K562 (cell line): ENCODE data around the gene CPEB1. TPM values are rescaled to one million over a fixed set of nuclear protein-coding genes. Genes with fewer than 3 reads are reported as not detected.

ENCODE experiments used
- ATF1 ChIP-seq, 2 experiments: fragments of 450-650 bp in 1 of 2; IDR thresholded peaks; 2 replicates each; pipeline ENCODE4 v1.6.1; 2016; ENCODE audit warnings: missing compliant biosample characterization in 1 of 2, missing genetic modification characterization in 1 of 2
- ATF7 ChIP-seq: fragments of 450-650 bp; IDR thresholded peaks from 2 replicates; pipeline ENCODE4 v1.7.1; 2014; ENCODE audit warnings: mild to moderate bottlenecking, moderate library complexity
- BHLHE40 ChIP-seq: IDR thresholded peaks from 2 replicates; pipeline ENCODE4 v1.6.1; 2011; ENCODE audit warnings: low read length, improper control_type of control experiment
- CREM ChIP-seq: IDR thresholded peaks from 2 replicates; pipeline ENCODE4 v1.6.1; 2014; ENCODE audit warnings: antibody characterized with exemption, low read depth
- GTF2A2 ChIP-seq: IDR thresholded peaks from 2 replicates; pipeline ENCODE4 v1.6.1; 2016; ENCODE audit warnings: mild to moderate bottlenecking, missing genetic modification characterization, missing compliant biosample characterization
- L3MBTL2 ChIP-seq: fragments of 450-650 bp; IDR thresholded peaks from 2 replicates; pipeline ENCODE4 v1.6.1; 2016; ENCODE audit warnings: mild to moderate bottlenecking, moderate library complexity
- RCOR1 ChIP-seq, 2 experiments: IDR thresholded peaks; 2 replicates each; pipeline ENCODE4 v1.6.1; 2012; ENCODE audit warnings: low read depth in 2 of 2, low read length in 2 of 2, borderline replicate concordance in 1 of 2, improper control_type of control experiment in 1 of 2
- SMARCE1 ChIP-seq: fragments of 450-650 bp; IDR thresholded peaks from 2 replicates; pipeline ENCODE4 v1.7.1; 2016; ENCODE audit warnings: mild to moderate bottlenecking
- SMC3 ChIP-seq: conservative IDR thresholded peaks from 2 replicates; pipeline ENCODE4 v1.6.1; 2011; ENCODE audit warnings: low read depth, low read length, improper control_type of control experiment; ENCODE audit not compliant: insufficient read depth
- ZKSCAN8 ChIP-seq: fragments of 200-800 bp; sonication (Bioruptor generic); IDR thresholded peaks from 2 replicates; pipeline ENCODE4 v1.6.1; 2016; ENCODE audit warnings: missing genetic modification characterization, missing compliant biosample characterization
- polyA plus RNA-seq, 8 experiments: library from polyadenylated mRNA; depleted of rRNA in 4 of 8; stranded (reverse) in 5 of 8; unstranded in 3 of 8; fragments of >200 nt; fragmentation: Nextera tagmentation in 2 of 8; fragmentation: Illumina TruSeq in 1 of 8; extraction: Ambion mirVana in 2 of 8; extraction: Trizol in 1 of 8; gene quantifications; 2 replicates each; pipeline versions ENCODE4 v1.2.1 to v1.2.3, GENCODE V29; 2011 to 2014; ENCODE audit warnings: inconsistent platforms in 1 of 8, missing spikeins in 1 of 8
- total RNA-seq, 7 experiments: library from RNA; depleted of rRNA in 6 of 7; stranded (reverse); fragments of >200 nt in 6 of 7; fragmentation: Illumina TruSeq in 2 of 7; extraction: Trizol in 2 of 7; gene quantifications; 2 replicates each; pipeline versions ENCODE4 v1.2.1 to v1.2.3, GENCODE V29; 2011 to 2021; ENCODE audit warnings: low replicate concordance in 1 of 7
- TF ChIP-seq, protein P1 (sequence below): fragments of 200-800 bp; sonication (Bioruptor generic); IDR thresholded peaks from 2 replicates; pipeline ENCODE4 v1.6.1; 2016; ENCODE audit warnings: missing genetic modification characterization, missing compliant biosample characterization
- TF ChIP-seq, protein P2 (sequence below): sonication (generic); formaldehyde crosslinking; IDR thresholded peaks from 2 replicates; pipeline ENCODE4 v1.5.0; 2020; ENCODE audit warnings: missing genetic modification reagents
- TF ChIP-seq, protein P3 (sequence below): fragments of 450-650 bp; IDR thresholded peaks from 2 replicates; pipeline ENCODE4 v1.6.1; 2018; ENCODE audit not compliant: partially characterized antibody

Gene CPEB1
- total and polyA plus RNA-seq, 9 of the 15 experiments (the other 6 are each of a cell fraction or from before 2014, with no cell fraction given): 2.2 to 13.4 (median 9.7) TPM

DNA sequence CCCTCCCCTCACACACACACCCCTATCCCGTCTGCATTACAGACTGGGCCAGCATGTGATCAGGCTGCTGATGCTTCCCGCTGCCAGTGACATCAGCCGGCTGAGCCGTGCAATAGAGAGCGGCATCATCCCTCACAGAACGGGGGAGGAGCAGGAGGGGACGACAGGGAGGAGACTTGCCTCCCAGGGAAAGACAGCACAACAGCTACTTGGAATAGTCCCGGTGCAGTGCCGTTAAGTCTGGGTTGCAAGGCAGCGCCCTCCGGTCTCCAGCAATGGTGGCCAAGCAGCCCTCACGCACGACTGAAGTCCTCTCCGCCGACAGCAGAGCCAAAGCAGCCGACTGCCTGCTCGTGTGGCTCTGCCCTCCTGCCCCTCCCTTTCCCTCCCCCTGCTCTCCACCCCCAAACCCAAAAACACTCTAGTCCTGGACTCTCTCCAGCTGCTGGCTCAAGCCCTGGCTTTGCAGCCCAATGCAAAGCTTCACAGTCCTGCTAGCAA, 75.4 kb downstream of the CPEB1 start (continued):
- TF ChIP-seq, protein P1, sequence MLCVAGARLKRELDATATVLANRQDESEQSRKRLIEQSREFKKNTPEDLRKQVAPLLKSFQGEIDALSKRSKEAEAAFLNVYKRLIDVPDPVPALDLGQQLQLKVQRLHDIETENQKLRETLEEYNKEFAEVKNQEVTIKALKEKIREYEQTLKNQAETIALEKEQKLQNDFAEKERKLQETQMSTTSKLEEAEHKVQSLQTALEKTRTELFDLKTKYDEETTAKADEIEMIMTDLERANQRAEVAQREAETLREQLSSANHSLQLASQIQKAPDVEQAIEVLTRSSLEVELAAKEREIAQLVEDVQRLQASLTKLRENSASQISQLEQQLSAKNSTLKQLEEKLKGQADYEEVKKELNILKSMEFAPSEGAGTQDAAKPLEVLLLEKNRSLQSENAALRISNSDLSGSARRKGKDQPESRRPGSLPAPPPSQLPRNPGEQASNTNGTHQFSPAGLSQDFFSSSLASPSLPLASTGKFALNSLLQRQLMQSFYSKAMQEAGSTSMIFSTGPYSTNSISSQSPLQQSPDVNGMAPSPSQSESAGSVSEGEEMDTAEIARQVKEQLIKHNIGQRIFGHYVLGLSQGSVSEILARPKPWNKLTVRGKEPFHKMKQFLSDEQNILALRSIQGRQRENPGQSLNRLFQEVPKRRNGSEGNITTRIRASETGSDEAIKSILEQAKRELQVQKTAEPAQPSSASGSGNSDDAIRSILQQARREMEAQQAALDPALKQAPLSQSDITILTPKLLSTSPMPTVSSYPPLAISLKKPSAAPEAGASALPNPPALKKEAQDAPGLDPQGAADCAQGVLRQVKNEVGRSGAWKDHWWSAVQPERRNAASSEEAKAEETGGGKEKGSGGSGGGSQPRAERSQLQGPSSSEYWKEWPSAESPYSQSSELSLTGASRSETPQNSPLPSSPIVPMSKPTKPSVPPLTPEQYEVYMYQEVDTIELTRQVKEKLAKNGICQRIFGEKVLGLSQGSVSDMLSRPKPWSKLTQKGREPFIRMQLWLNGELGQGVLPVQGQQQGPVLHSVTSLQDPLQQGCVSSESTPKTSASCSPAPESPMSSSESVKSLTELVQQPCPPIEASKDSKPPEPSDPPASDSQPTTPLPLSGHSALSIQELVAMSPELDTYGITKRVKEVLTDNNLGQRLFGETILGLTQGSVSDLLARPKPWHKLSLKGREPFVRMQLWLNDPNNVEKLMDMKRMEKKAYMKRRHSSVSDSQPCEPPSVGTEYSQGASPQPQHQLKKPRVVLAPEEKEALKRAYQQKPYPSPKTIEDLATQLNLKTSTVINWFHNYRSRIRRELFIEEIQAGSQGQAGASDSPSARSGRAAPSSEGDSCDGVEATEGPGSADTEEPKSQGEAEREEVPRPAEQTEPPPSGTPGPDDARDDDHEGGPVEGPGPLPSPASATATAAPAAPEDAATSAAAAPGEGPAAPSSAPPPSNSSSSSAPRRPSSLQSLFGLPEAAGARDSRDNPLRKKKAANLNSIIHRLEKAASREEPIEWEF (CRISPR knock-in tag): no peak
- TF ChIP-seq RCOR1 (IDR thresholded peaks at IDR 0.05; ENCODE audit: borderline replicate concordance in 1 of 2, low read depth in 2 of 2, low read length in 2 of 2) (peak in 1 of 2 experiments; percentile 23; a peak in 1 of 4 replicates), CREM (peak; percentile 50; the same call in 1 of the 2 replicates), L3MBTL2 (peak; percentile 13; the same call in 1 of the 2 replicates), ZKSCAN8 (CRISPR knock-in tag) (no peak), ATF7 (peak; percentile 55; the same call in 1 of the 2 replicates), SMC3 (no peak), ATF1 (CRISPR knock-in tag; IDR thresholded peaks at IDR 0.05) (no peak), ATF1 (tag; IDR thresholded peaks at IDR 0.05) (peak; percentile 28; the same call in 1 of the 2 replicates), BHLHE40 (0 out of 2 replicates have a peak, but pooled peaks have one; percentile 41), GTF2A2 (tag) (no peak), SMARCE1 (no peak)
- TF ChIP-seq, protein P2, sequence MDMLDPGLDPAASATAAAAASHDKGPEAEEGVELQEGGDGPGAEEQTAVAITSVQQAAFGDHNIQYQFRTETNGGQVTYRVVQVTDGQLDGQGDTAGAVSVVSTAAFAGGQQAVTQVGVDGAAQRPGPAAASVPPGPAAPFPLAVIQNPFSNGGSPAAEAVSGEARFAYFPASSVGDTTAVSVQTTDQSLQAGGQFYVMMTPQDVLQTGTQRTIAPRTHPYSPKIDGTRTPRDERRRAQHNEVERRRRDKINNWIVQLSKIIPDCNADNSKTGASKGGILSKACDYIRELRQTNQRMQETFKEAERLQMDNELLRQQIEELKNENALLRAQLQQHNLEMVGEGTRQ (CRISPR knock-in tag): peak; percentile 9; the same call in 1 of the 2 replicates
- TF ChIP-seq, protein P3, sequence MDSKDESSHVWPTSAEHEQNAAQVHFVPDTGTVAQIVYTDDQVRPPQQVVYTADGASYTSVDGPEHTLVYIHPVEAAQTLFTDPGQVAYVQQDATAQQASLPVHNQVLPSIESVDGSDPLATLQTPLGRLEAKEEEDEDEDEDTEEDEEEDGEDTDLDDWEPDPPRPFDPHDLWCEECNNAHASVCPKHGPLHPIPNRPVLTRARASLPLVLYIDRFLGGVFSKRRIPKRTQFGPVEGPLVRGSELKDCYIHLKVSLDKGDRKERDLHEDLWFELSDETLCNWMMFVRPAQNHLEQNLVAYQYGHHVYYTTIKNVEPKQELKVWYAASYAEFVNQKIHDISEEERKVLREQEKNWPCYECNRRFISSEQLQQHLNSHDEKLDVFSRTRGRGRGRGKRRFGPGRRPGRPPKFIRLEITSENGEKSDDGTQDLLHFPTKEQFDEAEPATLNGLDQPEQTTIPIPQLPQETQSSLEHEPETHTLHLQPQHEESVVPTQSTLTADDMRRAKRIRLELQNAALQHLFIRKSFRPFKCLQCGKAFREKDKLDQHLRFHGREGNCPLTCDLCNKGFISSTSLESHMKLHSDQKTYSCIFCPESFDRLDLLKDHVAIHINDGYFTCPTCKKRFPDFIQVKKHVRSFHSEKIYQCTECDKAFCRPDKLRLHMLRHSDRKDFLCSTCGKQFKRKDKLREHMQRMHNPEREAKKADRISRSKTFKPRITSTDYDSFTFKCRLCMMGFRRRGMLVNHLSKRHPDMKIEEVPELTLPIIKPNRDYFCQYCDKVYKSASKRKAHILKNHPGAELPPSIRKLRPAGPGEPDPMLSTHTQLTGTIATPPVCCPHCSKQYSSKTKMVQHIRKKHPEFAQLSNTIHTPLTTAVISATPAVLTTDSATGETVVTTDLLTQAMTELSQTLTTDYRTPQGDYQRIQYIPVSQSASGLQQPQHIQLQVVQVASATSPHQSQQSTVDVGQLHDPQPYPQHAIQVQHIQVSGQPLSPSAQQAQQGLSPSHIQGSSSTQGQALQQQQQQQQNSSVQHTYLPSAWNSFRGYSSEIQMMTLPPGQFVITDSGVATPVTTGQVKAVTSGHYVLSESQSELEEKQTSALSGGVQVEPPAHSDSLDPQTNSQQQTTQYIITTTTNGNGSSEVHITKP: peak; percentile 33
